B cell (primary cell): ENCODE measurements around the gene DIPK1B. TPM values are rescaled to one million over a fixed set of nuclear protein-coding genes. Genes with fewer than 3 reads are reported as not detected.

Source experiments
- ATAC-seq: fragments of 200-7000 bp; cut with Tn5 transposase; one replicate; pipeline ENCODE4 v1.10.0; 2021; ENCODE audit warnings: low read depth, mild to moderate bottlenecking, moderate number of reproducible peaks, moderate library complexity
- CTCF ChIA-PET: fragments of 350-600 bp; sonication (Branson Sonifier 250); formaldehyde crosslinking; loops from one replicate; lab custom pipeline; 2021; ENCODE audit warnings: antibody characterized with exemption, inconsistent platforms; lab: Charles Lee
- POLR2A ChIA-PET: fragments of 350-600 bp; sonication (Branson Sonifier 250); formaldehyde crosslinking; loops from one replicate; lab custom pipeline; 2021; ENCODE audit warnings: antibody characterized with exemption; lab: Charles Lee
- DNase-seq: peaks from one replicate; pipeline ENCODE4 v3.0.0; 2013
- H2AFZ ChIP-seq: 2 replicates; pipeline ENCODE4 v1.6.1; 2012; ENCODE audit warnings: mild to moderate bottlenecking, low read depth, low read length; ENCODE audit not compliant: insufficient read depth, poor library complexity, severe bottlenecking
- H3K27ac ChIP-seq, 2 donors: 1 replicate in 1 of 2; 2 replicates in 1 of 2; pipeline ENCODE4 v1.5.1; 2012 to 2013; ENCODE audit warnings: low read length in 2 of 2, mild to moderate bottlenecking in 2 of 2, moderate library complexity in 1 of 2
- H3K27me3 ChIP-seq, 4 experiments: fragments of 200-600 bp in 1 of 4; sonication (generic) in 1 of 4; replicated peaks in 1 of 4; 1 replicate in 2 of 4; 2 replicates in 2 of 4; pipeline versions ENCODE4 v1.6.1 to v1.7.0; 2013 to 2016; ENCODE audit warnings: low read length in 3 of 4, mild to moderate bottlenecking in 2 of 4, mixed read lengths in 1 of 4, moderate library complexity in 1 of 4; ENCODE audit not compliant: insufficient read depth in 4 of 4, control insufficient read depth in 3 of 4; ENCODE audit errors: control extremely low read depth in 1 of 4
- H3K36me3 ChIP-seq, 2 experiments: replicated peaks in 1 of 2; 1 replicate in 1 of 2; 2 replicates in 1 of 2; pipeline versions ENCODE4 v1.6.1 to v1.7.1; 2013; ENCODE audit warnings: low read length in 1 of 2; ENCODE audit not compliant: insufficient read depth in 2 of 2, control insufficient read depth in 1 of 2; ENCODE audit errors: control extremely low read depth in 1 of 2, extremely low read depth in 1 of 2
- H3K4me1 ChIP-seq, 2 donors: fragments of 200-600 bp in 1 of 2; sonication (generic) in 1 of 2; 1 replicate in 1 of 2; 2 replicates in 1 of 2; pipeline versions ENCODE4 v1.5.1 to v1.6.1; 2013 to 2017; ENCODE audit warnings: low read length in 2 of 2; ENCODE audit not compliant: control insufficient read depth in 2 of 2, insufficient read depth in 2 of 2
- H3K4me2 ChIP-seq: replicated peaks from 2 replicates; pipeline ENCODE3; 2012; ENCODE audit warnings: mild to moderate bottlenecking, low read depth, low read length; ENCODE audit not compliant: poor library complexity, severe bottlenecking
- H3K4me3 ChIP-seq, 5 experiments: fragments of 200-600 bp in 1 of 5; sonication (generic) in 1 of 5; 1 replicate in 3 of 5; 2 replicates in 2 of 5; pipeline versions ENCODE4 v1.5.1 to v1.7.0; 2011 to 2016; ENCODE audit warnings: low read length in 4 of 5, mild to moderate bottlenecking in 4 of 5, low read depth in 2 of 5, control low read depth in 1 of 5, moderate library complexity in 1 of 5; ENCODE audit not compliant: insufficient read depth in 1 of 5; ENCODE audit errors: control extremely low read depth in 1 of 5, extremely low read depth in 1 of 5
- H3K79me2 ChIP-seq: fragments of 200-600 bp; sonication (generic); one replicate; pipeline ENCODE4 v1.6.0; 2016; ENCODE audit warnings: low read length; ENCODE audit not compliant: control insufficient read depth, insufficient read depth
- H3K9ac ChIP-seq: fragments of 200-600 bp; sonication (generic); 2 replicates; pipeline ENCODE4 v1.6.1; 2017; ENCODE audit warnings: mild to moderate bottlenecking, low read length, moderate library complexity
- H3K9me3 ChIP-seq, 3 donors: one replicate each; pipeline versions ENCODE4 v1.6.1 to v1.7.1; 2013; ENCODE audit warnings: low read length in 2 of 3; ENCODE audit not compliant: control insufficient read depth in 2 of 3, insufficient read depth in 1 of 3; ENCODE audit errors: control extremely low read depth in 1 of 3
- H4K20me1 ChIP-seq: 2 replicates; pipeline ENCODE4 v1.6.0; 2012; ENCODE audit warnings: mild to moderate bottlenecking, low read length; ENCODE audit not compliant: insufficient read depth, control insufficient read depth, poor library complexity, severe bottlenecking
- H3K27ac Mint-ChIP-seq: one replicate; pipeline ENCODE4 v1.8.0; 2021; ENCODE audit warnings: mixed read lengths
- H3K27me3 Mint-ChIP-seq: one replicate; pipeline ENCODE4 v1.8.0; 2021; ENCODE audit warnings: mixed read lengths
- H3K4me1 Mint-ChIP-seq: one replicate; pipeline ENCODE4 v1.8.0; 2021; ENCODE audit warnings: mixed read lengths
- H3K4me3 Mint-ChIP-seq: one replicate; pipeline ENCODE4 v1.8.0; 2021; ENCODE audit warnings: mixed read lengths
- H3K9me3 Mint-ChIP-seq: one replicate; pipeline ENCODE4 v1.8.0; 2022; ENCODE audit warnings: mixed read lengths; ENCODE audit not compliant: insufficient read depth
- CTCF ChIP-seq: fragments of 200-600 bp; IDR thresholded peaks from one replicate; pipeline ENCODE4 v1.8.0; 2022; ENCODE audit warnings: antibody characterized with exemption, mild to moderate bottlenecking
- EZH2 ChIP-seq: IDR thresholded peaks from 2 replicates; pipeline ENCODE4 v1.6.1; 2012; ENCODE audit warnings: borderline replicate concordance, low read depth, mild to moderate bottlenecking, moderate library complexity, low read length; ENCODE audit not compliant: insufficient read depth, poor library complexity, severe bottlenecking
- WGBS: methylation state at CpG from one replicate; pipeline ENCODE4 v1.1.5; 2013; ENCODE audit warnings: missing lambda C conversion rate; ENCODE audit not compliant: insufficient coverage; 5-methylcytosine and 5-hydroxymethylcytosine counted together
- intact Hi-C: fragments of 100-400 bp; cut with micrococcal nuclease; formaldehyde crosslinking; loops from one replicate; pipeline ENCODE4 v1.10.0; 2022
- polyA plus RNA-seq: library from polyadenylated mRNA; depleted of rRNA; stranded (reverse); fragments of >200 nt; gene quantifications from 2 replicates; pipeline ENCODE4 v1.2.3, GENCODE V29; 2012
- total RNA-seq, 2 donors: library from RNA; stranded (reverse); fragments of 120-200 nt in 1 of 2; gene quantifications; 1 replicate in 1 of 2; 2 replicates in 1 of 2; pipeline versions ENCODE4 v1.2.3 to v1.2.4, GENCODE V29; 2013 to 2022

DIPK1B gene
- total and polyA plus RNA-seq, 2 donors (not counting 1 experiment from before 2014, with no cell fraction given) = 9.6 TPM

GRCh38 chr9:136692185-136693134 is 19.9 kb upstream of the DIPK1B start:
- Mint-ChIP-seq H3K4me1 (peaks cover 12% of the 10 kb centered on the region), H3K4me3 (no peak overlapping the region), H3K27me3 (peaks cover 9% of the 10 kb centered on the region), H3K27ac (no peak overlapping the region), H3K9me3 (no peaks in the 10 kb centered on the region)
- H2AFZ ChIP-seq = no peak overlapping the region
- no peaks in the 10 kb centered on the region for H3K79me2 ChIP-seq
- TF ChIP-seq EZH2 (no peak), CTCF (no peak)
- H3K4me1 ChIP-seq = peaks cover 5 to 19% of the 10 kb centered on the region in 2 donors
- 95% methylated on average over 40 of the region's 46 CpGs for WGBS
- H3K4me2 ChIP-seq = no peak overlapping the region
- peaks cover 0 to 22% (median 5%) of the 10 kb centered on the region in 4 experiments for H3K27me3 ChIP-seq
- no peaks in the 10 kb centered on the region for H3K36me3 ChIP-seq
- H3K9ac ChIP-seq = no peak overlapping the region
- CTCF ChIA-PET = no interaction called here
- DNase-seq = no peak
- H3K27ac ChIP-seq = no peak overlapping the region
- H4K20me1 ChIP-seq = no peaks in the 10 kb centered on the region
- no peak for ATAC-seq
- H3K4me3 ChIP-seq = no peak overlapping the region
- POLR2A ChIA-PET = no interaction called here
- intact Hi-C loops = no loop called here
- peaks cover 0 to 9% (median 0%) of the 10 kb centered on the region in 3 donors for H3K9me3 ChIP-seq

GRCh38 chr9:136693135-136693489 is 19.3 kb upstream of the DIPK1B start:
- no peak overlapping the region for H3K27ac ChIP-seq
- TF ChIP-seq EZH2 (no peak), CTCF (no peak)
- H3K9me3 Mint-ChIP-seq = no peaks in the 10 kb centered on the region
- no peak overlapping the region for H3K9ac ChIP-seq
- H4K20me1 ChIP-seq = no peaks in the 10 kb centered on the region
- DNase-seq = no peak
- intact Hi-C loops = no loop called here
- peaks cover 14% of the 10 kb centered on the region for H3K4me1 Mint-ChIP-seq
- no peak overlapping the region for H2AFZ ChIP-seq
- POLR2A ChIA-PET = no interaction called here
- H3K4me1 ChIP-seq = peaks cover 3 to 20% of the 10 kb centered on the region in 2 donors
- no peaks in the 10 kb centered on the region for H3K36me3 ChIP-seq
- H3K4me3 Mint-ChIP-seq = no peak overlapping the region
- H3K27me3 ChIP-seq = peaks cover 0 to 29% (median 7%) of the 10 kb centered on the region in 4 experiments
- CTCF ChIA-PET = no interaction called here
- no peak for ATAC-seq
- H3K27ac Mint-ChIP-seq = no peak overlapping the region
- H3K4me2 ChIP-seq = no peak overlapping the region
- H3K27me3 Mint-ChIP-seq = peaks cover 11% of the 10 kb centered on the region
- H3K79me2 ChIP-seq = no peaks in the 10 kb centered on the region
- WGBS = 95% methylated on average over 9 of the region's 14 CpGs
- H3K9me3 ChIP-seq = peaks cover 0 to 4% (median 0%) of the 10 kb centered on the region in 3 donors
- H3K4me3 ChIP-seq = no peak overlapping the region
